Fibroblast of villous mesenchyme (primary cell): ENCODE measurements around the gene VWA5B1. TPM values are rescaled to one million over a fixed set of nuclear protein-coding genes. Genes with fewer than 3 reads are reported as not detected.

Experiments used
- DNase-seq: peaks from one replicate; pipeline ENCODE4 v3.0.0-alpha.2; 2010; ENCODE audit warnings: low read depth
- H3K4me3 ChIP-seq: 2 replicates; pipeline ENCODE4 v1.5.1; 2011; ENCODE audit warnings: low read depth, mild to moderate bottlenecking, low read length
- CTCF ChIP-seq: IDR thresholded peaks from 2 replicates; pipeline ENCODE4 v1.5.1; 2012; ENCODE audit warnings: low read depth, mild to moderate bottlenecking, low read length; ENCODE audit not compliant: insufficient read depth
- total RNA-seq: library from RNA; depleted of rRNA; stranded (reverse); fragments of >200 nt; gene quantifications from 2 replicates; pipeline ENCODE4 v1.2.3, GENCODE V29; 2012

Gene VWA5B1
- total RNA-seq, 1 donor: not detected

GRCh38 chr1:20376880-20377494 is 86.3 kb downstream of the VWA5B1 start:
- DNase-seq: peak; percentile 24
- no peak overlapping the region for H3K4me3 ChIP-seq
- TF ChIP-seq CTCF: peak; percentile 90

GRCh38 chr1:20377516-20378270 is 87.0 kb downstream of the VWA5B1 start:
- no peak for DNase-seq
- H3K4me3 ChIP-seq: no peak overlapping the region
- TF ChIP-seq CTCF: no peak

GRCh38 chr1:20379075-20379474 is 88.4 kb downstream of the VWA5B1 start:
- no peak for DNase-seq
- no peak for TF ChIP-seq CTCF

GRCh38 chr1:20380175-20380574 is 89.5 kb downstream of the VWA5B1 start:
- no peak for TF ChIP-seq CTCF
- H3K4me3 ChIP-seq: no peak overlapping the region
- no peak for DNase-seq

More at GRCh38 chr1:20379075-20379474, 88.4 kb downstream of the VWA5B1 start:
- no peak overlapping the region for H3K4me3 ChIP-seq

- H3K4me3 ChIP-seq: no peak overlapping the region
- peak; percentile 23 for DNase-seq
- TF ChIP-seq CTCF: no peak
Observed at GRCh38 chr1:20380616-20381035, 90.0 kb downstream of the VWA5B1 start.

- DNase-seq: no peak
- no peak overlapping the region for H3K4me3 ChIP-seq
- no peak for TF ChIP-seq CTCF
Observed at GRCh38 chr1:20381045-20381641, 90.5 kb downstream of the VWA5B1 start.
